NCI-H69 (cell line): ENCODE measurements around the gene CDC42EP2.

Experiments
- DNase-seq: peaks from one replicate; lab custom pipeline; 2025; lab: John Stamatoyannopoulos, UW

Gene CDC42EP2

DNA sequence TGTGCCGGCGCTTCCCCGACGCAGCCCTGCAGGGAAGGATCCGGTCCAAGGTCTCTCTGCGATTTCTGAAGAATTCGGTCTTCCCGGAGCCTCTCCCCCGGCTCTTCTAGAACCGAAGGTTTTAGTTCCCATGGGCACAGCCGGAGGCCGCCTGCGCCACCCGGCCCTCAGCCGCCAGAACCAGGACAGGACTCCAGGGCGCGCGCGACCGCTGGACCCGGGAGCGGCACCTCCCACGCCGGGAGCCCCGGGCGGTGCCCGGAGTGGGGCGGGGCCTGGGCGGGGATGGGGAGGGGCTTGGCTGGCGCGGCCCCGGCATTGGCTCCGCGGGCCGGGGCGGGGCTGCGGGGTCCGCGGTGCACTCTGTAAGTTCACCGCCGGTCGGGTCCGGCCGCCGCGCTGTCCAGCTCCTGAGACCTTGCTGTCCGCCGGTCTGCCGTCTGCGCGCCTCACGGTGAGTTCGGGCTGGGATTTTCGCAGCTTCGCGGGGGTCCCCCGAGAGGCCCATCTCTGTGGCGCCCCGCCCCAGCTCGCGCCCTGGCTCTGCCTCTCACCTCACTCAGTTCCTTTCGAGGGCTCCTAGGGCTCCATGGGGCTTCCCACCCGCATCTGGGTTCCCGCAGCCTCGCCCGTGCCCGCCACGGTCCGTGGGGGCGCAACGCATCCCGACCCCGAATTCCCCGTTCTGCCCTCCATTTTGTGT, at the start of gene CDC42EP2:
TSS of gene CDC42EP2 (plus strand) at position 366 of the 703 bp plus-strand sequence. CDS start 6,033 bp downstream, outside the sequence.
- peak; percentile 91 for DNase-seq

DNA sequence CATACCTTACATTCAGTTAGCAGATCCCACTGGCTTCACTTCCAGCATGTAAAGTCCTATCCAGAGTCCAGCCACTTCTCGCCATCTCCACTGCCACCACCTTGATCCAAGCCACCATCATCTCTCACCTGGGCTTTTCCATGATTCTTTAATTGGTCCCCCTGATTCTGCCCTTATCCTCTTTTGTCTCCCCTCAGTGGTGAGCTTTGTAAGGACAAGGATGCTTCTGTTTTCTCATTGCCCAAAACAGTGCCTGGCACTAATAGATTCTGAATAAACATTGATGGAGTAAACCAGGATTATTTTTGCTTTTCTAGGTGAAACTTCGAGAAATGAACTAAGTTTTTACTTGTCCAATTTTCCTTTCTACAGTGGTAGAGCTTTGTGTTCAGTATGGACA, 48.5 kb upstream of the CDC42EP2 start:
- no peak for DNase-seq

DNA sequence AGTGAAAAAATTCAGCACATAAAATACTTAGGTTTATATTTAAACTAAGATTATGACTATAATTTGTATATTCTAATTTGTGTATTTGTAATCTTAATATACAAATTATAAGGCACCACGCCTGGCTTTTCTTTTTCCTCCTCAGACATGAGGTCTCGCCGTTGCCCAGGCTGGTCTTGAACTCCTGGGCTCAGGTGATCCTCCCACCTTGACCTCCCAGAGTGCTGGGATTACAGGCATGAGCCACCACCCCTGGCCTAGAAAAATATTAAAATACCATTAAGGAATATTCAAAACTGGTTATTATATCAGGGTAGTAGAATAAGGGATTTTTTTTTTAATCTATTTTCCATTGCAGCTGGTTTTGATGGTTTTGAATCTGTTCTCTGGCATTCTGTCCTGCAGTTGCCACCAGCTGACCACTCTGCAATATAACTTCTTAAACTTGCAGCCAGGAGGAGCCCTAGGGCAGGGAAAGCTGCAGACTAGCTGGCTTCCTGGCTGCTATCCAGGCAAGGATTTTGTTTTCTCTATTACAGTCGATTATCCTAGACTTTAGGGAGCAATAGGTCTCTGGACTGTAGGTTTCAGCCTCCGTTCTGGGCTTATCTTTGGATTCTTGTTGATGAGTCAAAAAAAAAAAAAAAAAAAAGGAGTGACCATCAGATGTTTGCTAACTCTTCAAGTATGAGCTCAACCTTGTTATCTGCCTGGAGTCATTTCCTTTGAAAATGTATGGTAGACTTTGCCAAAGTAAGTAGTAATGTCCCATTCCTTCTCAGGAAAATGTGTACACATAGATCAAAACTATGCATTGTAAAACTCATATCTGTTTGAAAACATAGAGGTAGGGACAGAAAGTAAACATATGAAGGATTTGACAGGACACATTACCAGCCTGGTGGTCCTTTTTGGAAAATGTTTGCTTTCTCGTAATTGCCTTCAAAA, 39.7 kb upstream of the CDC42EP2 start:
- peak; percentile 89 for DNase-seq

DNA sequence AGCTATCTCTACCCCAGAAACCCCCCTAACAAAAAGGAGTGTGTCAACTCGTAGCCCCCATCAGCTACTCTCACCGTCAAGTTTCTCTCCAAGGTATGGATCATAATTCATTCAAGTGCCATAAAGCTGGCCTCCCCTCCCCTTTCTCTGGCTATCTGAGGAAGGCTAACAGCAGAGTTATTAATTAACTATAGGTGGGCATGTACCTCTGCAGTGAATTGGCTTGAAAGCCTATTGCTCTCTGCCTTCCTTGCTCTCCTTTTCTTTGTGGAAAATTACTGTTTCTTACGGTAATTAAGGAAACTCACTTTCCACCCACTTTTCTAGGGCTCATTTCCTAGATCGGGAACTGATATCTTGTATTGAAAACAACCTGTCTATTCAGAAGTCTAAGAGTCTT, 38.8 kb upstream of the CDC42EP2 start:
- DNase-seq = no peak

DNA sequence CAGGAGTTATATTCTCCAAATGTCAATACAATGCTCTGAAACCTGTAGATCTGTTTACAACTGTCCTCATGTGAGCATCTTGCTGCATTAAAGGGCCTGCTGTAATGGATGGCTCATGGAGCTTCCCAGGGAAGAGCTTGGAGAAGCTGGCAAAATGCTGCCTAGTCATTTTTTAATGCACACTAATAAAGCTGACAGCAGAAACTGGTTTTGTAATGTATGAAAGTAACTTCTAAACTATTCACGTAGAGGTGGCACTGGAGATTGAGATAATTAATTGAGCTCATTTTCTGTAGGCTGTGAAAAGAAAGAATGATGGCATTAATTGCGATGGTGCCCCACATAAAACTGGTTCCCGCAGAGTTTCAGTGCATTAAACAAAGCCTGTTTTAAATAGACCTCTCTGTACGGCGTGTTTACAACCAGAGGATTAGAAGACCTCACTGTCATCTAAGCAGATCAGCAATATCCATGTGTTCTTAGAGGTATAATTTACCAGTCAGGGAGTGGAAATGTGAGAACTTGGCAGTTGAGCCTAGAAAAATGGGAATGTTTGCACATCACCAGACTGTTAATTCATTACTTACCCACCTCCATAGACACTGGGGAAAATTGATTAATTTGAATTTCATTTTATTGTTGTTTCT, 36.9 kb upstream of the CDC42EP2 start:
- peak; percentile 98 for DNase-seq

GRCh38 chr11:65278356-65278755, 36.3 kb upstream of the CDC42EP2 start:
- no peak for DNase-seq

- DNase-seq = no peak
These were observed 35.4 kb upstream of the CDC42EP2 start for GRCh38 chr11:65279279-65279678.

- DNase-seq = peak; percentile 58
These were observed 34.8 kb upstream of the CDC42EP2 start for GRCh38 chr11:65279741-65280440.

DNA sequence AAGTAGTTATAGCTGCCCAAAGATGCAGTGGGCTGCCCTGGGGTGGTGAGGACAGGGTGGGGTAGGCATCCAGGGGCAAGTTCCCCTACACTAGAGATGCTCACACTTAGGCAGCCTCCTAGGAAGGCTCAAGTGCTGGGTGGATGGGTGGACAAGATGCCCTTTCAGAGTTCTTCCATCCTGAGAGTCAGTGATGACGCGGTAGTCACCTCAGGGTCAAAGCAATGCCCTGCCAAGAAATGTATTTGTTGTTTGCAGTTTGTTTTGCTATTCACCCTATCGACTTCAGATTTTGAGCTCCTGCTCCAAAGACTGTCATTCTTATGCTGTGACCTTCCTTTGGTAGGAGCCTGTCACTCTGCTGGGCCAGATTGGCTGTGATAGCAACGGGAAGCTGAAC, 34.0 kb upstream of the CDC42EP2 start:
- no peak for DNase-seq

DNA sequence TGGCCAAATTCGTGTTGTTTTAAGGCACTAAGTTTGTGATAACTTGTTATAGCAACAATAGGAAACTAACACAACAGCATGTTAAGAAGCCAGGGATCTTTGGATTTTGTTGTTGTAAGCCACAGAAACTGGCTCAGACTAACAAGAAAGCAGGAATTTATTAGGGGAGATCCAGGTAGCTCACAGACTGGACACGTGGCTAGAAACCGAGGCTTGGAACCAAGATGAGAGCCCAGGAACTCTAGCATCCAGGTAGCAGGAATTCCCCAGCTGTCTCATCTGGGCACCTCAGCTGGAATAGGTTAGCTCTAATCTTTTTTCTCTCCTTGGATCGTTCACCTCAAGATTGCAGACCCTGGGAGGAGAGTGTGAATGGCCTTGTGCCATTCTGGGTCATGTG, 28.0 kb upstream of the CDC42EP2 start:
- no peak for DNase-seq

GRCh38 chr11:65287601-65288000, 27.1 kb upstream of the CDC42EP2 start:
- no peak for DNase-seq

DNA sequence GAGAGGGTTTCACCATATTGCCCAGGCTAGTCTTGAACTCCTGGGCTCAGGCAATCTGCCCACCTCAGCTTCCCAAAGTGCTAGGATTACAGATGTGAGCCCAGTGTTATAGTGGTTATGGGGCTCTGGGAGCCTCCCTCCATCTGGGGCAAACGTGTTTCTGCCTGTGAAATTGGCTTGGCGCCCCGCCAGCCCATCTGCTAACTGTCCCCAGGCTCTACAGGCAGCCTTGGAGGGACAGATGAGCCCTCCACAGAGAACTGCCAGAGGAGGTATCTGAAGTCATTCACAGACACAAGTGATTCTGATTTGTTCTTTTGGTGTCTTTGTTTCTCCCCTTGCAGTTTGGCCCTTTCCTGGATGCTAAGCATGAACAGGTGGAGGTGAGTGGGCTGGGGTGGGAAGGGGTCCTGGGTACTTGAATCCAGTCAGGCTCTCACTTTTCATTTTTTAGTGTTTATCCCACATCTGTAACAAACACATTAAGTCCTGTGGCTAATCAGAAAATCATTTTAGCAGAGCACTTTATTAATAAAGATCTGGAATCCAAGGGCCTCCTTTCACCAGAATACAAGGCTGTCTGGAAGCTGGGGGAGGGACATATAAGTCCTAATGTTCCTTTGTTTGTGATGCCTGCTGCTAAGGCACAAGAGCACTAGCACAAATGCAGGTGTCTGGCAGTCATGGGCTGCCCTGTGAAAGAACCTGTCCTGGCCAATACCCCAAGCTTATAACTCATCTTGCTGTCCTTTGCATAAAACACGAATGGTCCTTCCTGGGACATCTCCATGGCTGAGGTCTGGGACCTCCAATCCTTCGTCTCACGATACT, 25.7 kb upstream of the CDC42EP2 start:
- peak; percentile 98 for DNase-seq

GRCh38 chr11:65290448-65291165, 24.1 kb upstream of the CDC42EP2 start:
- peak; percentile 66 for DNase-seq

DNA sequence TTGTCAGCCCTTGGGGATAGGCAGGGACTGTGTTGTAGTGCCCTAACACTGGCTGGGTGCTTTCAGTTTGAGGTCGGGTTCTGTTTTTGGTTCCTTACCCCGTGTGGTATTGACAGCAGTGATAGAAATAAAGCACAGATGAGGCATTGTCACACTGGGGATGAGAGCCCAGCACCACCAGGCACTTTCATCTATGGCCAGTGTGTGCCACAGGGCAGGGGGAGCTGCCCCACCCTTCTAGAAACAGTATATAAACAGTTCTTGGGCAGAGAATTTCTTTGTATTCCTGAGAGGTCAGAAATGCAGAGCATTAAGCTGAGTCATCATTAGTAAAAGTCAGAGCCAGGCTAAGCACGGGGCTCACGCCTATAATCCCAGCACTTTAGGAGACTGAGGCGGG, 23.1 kb upstream of the CDC42EP2 start:
- DNase-seq = no peak

GRCh38 chr11:65292890-65293289, 21.8 kb upstream of the CDC42EP2 start:
- peak; percentile 18 for DNase-seq

DNA sequence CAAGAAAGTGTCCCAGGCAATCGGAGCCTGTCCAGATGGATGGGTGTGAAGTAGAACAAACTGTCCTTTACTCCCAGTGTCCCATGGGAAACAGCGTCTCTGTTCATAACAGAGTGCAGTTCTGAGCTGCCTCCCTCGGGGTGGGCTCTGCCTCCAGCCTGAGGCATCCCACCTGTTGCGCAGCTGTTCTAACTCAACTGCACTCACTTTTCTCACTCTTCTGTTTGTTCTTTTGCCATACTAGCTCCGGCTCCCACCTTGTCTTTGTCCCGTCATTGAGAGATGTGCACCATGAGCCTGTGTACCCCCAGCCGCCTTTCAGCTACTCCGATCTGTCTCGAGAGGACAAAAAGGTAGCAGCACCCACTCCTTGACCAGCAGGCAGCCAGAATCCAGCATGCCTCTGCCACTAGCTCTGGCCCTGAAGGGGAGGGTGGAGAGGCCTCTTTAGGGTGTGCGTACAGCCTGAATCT, 20.7 kb upstream of the CDC42EP2 start:
- DNase-seq = peak; percentile 91

DNA sequence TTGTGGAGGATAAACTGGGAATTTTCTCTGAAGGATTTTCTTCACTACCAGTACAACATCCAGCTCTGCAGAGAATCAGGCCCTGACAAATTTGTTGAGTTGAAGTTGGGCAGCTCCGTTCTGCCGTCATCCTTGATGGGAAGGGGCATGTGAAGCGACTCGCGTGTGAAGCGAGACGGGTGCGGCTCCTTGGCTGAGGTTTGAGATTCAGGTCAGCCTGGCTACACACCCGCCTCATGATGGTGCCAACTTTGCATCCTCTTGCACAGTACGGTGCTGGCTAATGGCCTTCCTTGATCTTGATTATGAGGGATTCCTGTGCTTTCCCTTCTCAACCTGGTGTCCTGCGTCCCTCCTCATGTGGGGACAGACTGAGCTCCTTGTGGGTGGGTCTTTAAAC, 19.7 kb upstream of the CDC42EP2 start:
- DNase-seq = no peak

GRCh38 chr11:65295571-65296341, 18.9 kb upstream of the CDC42EP2 start:
- DNase-seq = no peak

GRCh38 chr11:65297026-65297672, 17.5 kb upstream of the CDC42EP2 start:
- DNase-seq = no peak
